Cerebellar nuclear complex (tissue), 1 donor: ENCODE measurements around the gene PARD3.

ENCODE experiments used
- DNase-seq, 2 experiments: peaks; one replicate each; lab custom pipeline; 2025; lab: John Stamatoyannopoulos, UW

PARD3 gene

GRCh38 chr10:34250722-34251121 is 564.4 kb downstream of the PARD3 start:
- no peak for DNase-seq

- no peak for DNase-seq
Measured at GRCh38 chr10:34249634-34250033, 565.5 kb downstream of the PARD3 start.

- DNase-seq: no peak
Measured at GRCh38 chr10:34247560-34247959, 567.5 kb downstream of the PARD3 start.

GRCh38 chr10:34244756-34245484 is 570.2 kb downstream of the PARD3 start:
- no peak for DNase-seq

- DNase-seq: no peak
Measured at GRCh38 chr10:34241226-34242000, 573.7 kb downstream of the PARD3 start.

- DNase-seq: no peak
Measured at GRCh38 chr10:34240039-34240438, 575.1 kb downstream of the PARD3 start.

GRCh38 chr10:34237898-34238455 is 577.1 kb downstream of the PARD3 start:
- DNase-seq: no peak

- DNase-seq: no peak
Measured at GRCh38 chr10:34236931-34237330, 578.2 kb downstream of the PARD3 start.

- no peak for DNase-seq
Measured at GRCh38 chr10:34235164-34235832, 579.8 kb downstream of the PARD3 start.

- DNase-seq: no peak
Measured at GRCh38 chr10:34232481-34232880, 582.6 kb downstream of the PARD3 start.

- no peak for DNase-seq
Measured at GRCh38 chr10:34231441-34232180, 583.5 kb downstream of the PARD3 start.

- DNase-seq: no peak
Measured at GRCh38 chr10:34229917-34230316, 585.2 kb downstream of the PARD3 start.

- DNase-seq: no peak
Measured at GRCh38 chr10:34228066-34228465, 587.0 kb downstream of the PARD3 start.

- no peak for DNase-seq
Measured at GRCh38 chr10:34224639-34225038, 590.5 kb downstream of the PARD3 start.

- no peak for DNase-seq
Measured at GRCh38 chr10:34223658-34224057, 591.4 kb downstream of the PARD3 start.

GRCh38 chr10:34222359-34222758 is 592.7 kb downstream of the PARD3 start:
- no peak for DNase-seq

- DNase-seq: no peak
Measured at GRCh38 chr10:34219753-34220548, 595.1 kb downstream of the PARD3 start.

- no peak for DNase-seq
Measured at GRCh38 chr10:34217524-34217923, 597.6 kb downstream of the PARD3 start.

GRCh38 chr10:34216348-34216945 is 598.6 kb downstream of the PARD3 start:
- DNase-seq: no peak

- no peak for DNase-seq
Measured at GRCh38 chr10:34213805-34214197, 601.3 kb downstream of the PARD3 start.
